SH-SY5Y (cell line): ENCODE measurements around the gene CDK5R1.

Experiments used
- GATA2 ChIP-seq: IDR thresholded peaks from 2 replicates; pipeline ENCODE4 v1.6.1; 2011; ENCODE audit warnings: mild to moderate bottlenecking, low read depth, low read length
- GATA3 ChIP-seq: IDR thresholded peaks from 2 replicates; pipeline ENCODE4 v1.6.1; 2011; ENCODE audit warnings: low read depth, mild to moderate bottlenecking, low read length, moderate library complexity

GRCh38 chr17:32523827-32524552 lies 37.2 kb downstream of the CDK5R1 start:
- peak; percentile 35; the same call in 1 of the 2 replicates for TF ChIP-seq GATA2
- TF ChIP-seq GATA3, result no peak
